GM12878 (cell line): Measurements from ENCODE around the gene UFD1. TPM values are rescaled to one million over a fixed set of nuclear protein-coding genes. Genes with fewer than 3 reads are reported as not detected.

Experiments used
- ATAC-seq: fragments of 200-7000 bp; cut with Tn5 transposase; 3 replicates; pipeline ENCODE4 v1.9.1; 2020; ENCODE audit warnings: mild to moderate bottlenecking, moderate library complexity
- BruUV-seq: library from RNA; stranded (reverse); fragments of 400-500 nt; replicated peaks from 2 replicates; lab custom pipeline; 2021; lab: Mats Ljungman, UMichigan
- CTCF ChIA-PET: fragments of 300-600 bp; sonication (Branson Sonifier 250); formaldehyde crosslinking; extraction: SDS; loops from one replicate; lab custom pipeline; 2021; ENCODE audit warnings: inconsistent platforms; lab: Yijun Ruan, JAX
- POLR2A ChIA-PET: fragments of 350-600 bp; formaldehyde crosslinking; extraction: SDS; loops from one replicate; lab custom pipeline; 2021; ENCODE audit warnings: inconsistent platforms; lab: Charles Lee
- RAD21 ChIA-PET: fragments of 300-600 bp; sonication (Branson Sonifier 250); formaldehyde crosslinking; loops from one replicate; lab custom pipeline; 2023; ENCODE audit warnings: antibody characterized with exemption; ENCODE audit not compliant: unreplicated experiment; lab: Charles Lee
- SMC1A ChIA-PET: fragments of 300-600 bp; sonication (Branson Sonifier 250); formaldehyde crosslinking; loops from one replicate; lab custom pipeline; 2023; ENCODE audit not compliant: unreplicated experiment, uncharacterized antibody; lab: Charles Lee
- DNase-seq: peaks from one replicate; pipeline ENCODE4 v3.0.0-alpha.2; 2011; ENCODE audit warnings: low read depth, low spot score
- FAIRE-seq: peaks from 3 replicates; lab custom pipeline; 2011; peaks lifted over from hg19 to GRCh38; lab: Jason Lieb, UNC
- H2AFZ ChIP-seq: 2 replicates; pipeline ENCODE4 v1.6.0; 2011; ENCODE audit warnings: low read depth, low read length, control low read depth; ENCODE audit not compliant: control insufficient read depth
- H3K27ac ChIP-seq: 2 replicates; pipeline ENCODE4 v1.5.1; 2011; ENCODE audit warnings: control low read depth; ENCODE audit not compliant: control insufficient read depth, insufficient read depth
- H3K27me3 ChIP-seq, 2 experiments: replicated peaks in 1 of 2; 2 replicates each; pipeline versions ENCODE4 v1.6.0 to v1.6.1; 2011; ENCODE audit warnings: low read length in 1 of 2; ENCODE audit not compliant: control insufficient read depth in 2 of 2, insufficient read depth in 2 of 2
- H3K36me3 ChIP-seq, 2 experiments: 2 replicates each; pipeline ENCODE4 v1.5.1; 2011; ENCODE audit warnings: low read length in 1 of 2; ENCODE audit not compliant: control insufficient read depth in 2 of 2, insufficient read depth in 2 of 2
- H3K4me1 ChIP-seq: 2 replicates; pipeline ENCODE4 v1.6.1; 2011; ENCODE audit warnings: mild to moderate bottlenecking, low read length, moderate library complexity, mixed read lengths; ENCODE audit not compliant: control insufficient read depth, insufficient read depth
- H3K4me2 ChIP-seq: 2 replicates; pipeline ENCODE4 v1.6.0; 2011; ENCODE audit warnings: control low read depth; ENCODE audit not compliant: control insufficient read depth, insufficient read depth
- H3K4me3 ChIP-seq: fragments of 200-600 bp; sonication (generic); 2 replicates; pipeline ENCODE4 v1.5.1; 2016
- H3K79me2 ChIP-seq: 2 replicates; pipeline ENCODE4 v1.6.0; 2011; ENCODE audit warnings: low read length; ENCODE audit not compliant: control insufficient read depth, insufficient read depth
- H3K9ac ChIP-seq: 2 replicates; pipeline ENCODE4 v1.8.0; 2011; ENCODE audit warnings: low read length, control low read depth, mixed read lengths; ENCODE audit not compliant: control insufficient read depth, insufficient read depth
- H3K9me3 ChIP-seq: replicated peaks from 3 replicates; pipeline ENCODE4 v1.5.1; 2011; ENCODE audit warnings: mild to moderate bottlenecking, low read length; ENCODE audit not compliant: control insufficient read depth, insufficient read depth
- H4K20me1 ChIP-seq: 2 replicates; pipeline ENCODE4 v1.6.0; 2011; ENCODE audit not compliant: control insufficient read depth, insufficient read depth
- BCL11A ChIP-seq: IDR thresholded peaks from 2 replicates; pipeline ENCODE4 v1.6.1; 2011; ENCODE audit warnings: low read depth, low read length
- HDAC6 ChIP-seq: fragments of 200-600 bp; sonication (generic); IDR thresholded peaks from one replicate; pipeline ENCODE4 v1.8.0; 2017; ENCODE audit warnings: antibody characterized with exemption; ENCODE audit not compliant: unreplicated experiment
- TAF1 ChIP-seq: IDR thresholded peaks from 2 replicates; pipeline ENCODE4 v1.6.1; 2011; ENCODE audit warnings: mild to moderate bottlenecking, low read depth, low read length, borderline replicate concordance
- YBX1 ChIP-seq: fragments of 450-650 bp; IDR thresholded peaks from 2 replicates; pipeline ENCODE4 v1.6.1; 2016; ENCODE audit warnings: antibody characterized with exemption
- ZNF207 ChIP-seq: fragments of 450-650 bp; IDR thresholded peaks from 2 replicates; pipeline ENCODE4 v1.6.1; 2014; ENCODE audit warnings: antibody characterized with exemption, mild to moderate bottlenecking, borderline replicate concordance
- ZNF274 ChIP-seq: IDR thresholded peaks from one replicate; pipeline ENCODE4 v1.8.0; 2011; ENCODE audit not compliant: insufficient read length, insufficient read depth
- ZNF622 ChIP-seq: fragments of 450-650 bp; IDR thresholded peaks from 2 replicates; pipeline ENCODE4 v1.6.1; 2017; ENCODE audit warnings: mild to moderate bottlenecking, inconsistent platforms
- ZSCAN29 ChIP-seq: fragments of 450-650 bp; IDR thresholded peaks from 2 replicates; pipeline ENCODE4 v1.6.1; 2017; ENCODE audit warnings: mild to moderate bottlenecking, moderate library complexity
- WGBS: methylation state at CpG from one replicate; pipeline ENCODE4 v1.1.6; 2016; ENCODE audit warnings: low lambda C conversion rate; ENCODE audit not compliant: insufficient replicate concordance, insufficient coverage; ENCODE audit errors: missing lambda C conversion rate; 5-methylcytosine and 5-hydroxymethylcytosine counted together
- in situ Hi-C: fragments of 300-500 bp; cut with MboI; formaldehyde crosslinking; loops from 9 replicates; pipeline ENCODE4 v1.14.3; 2018; ENCODE audit warnings: mixed read lengths
- intact Hi-C: fragments of 100-400 bp; cut with micrococcal nuclease; formaldehyde crosslinking; loops from one replicate; pipeline ENCODE4 v1.14.2; 2022; ENCODE audit not compliant: unreplicated experiment
- polyA plus RNA-seq, 11 experiments: library from polyadenylated mRNA; depleted of rRNA in 4 of 11; unstranded in 6 of 11; stranded (reverse) in 5 of 11; fragments of >200 nt; fragmentation: Nextera tagmentation in 4 of 11; fragmentation: Illumina TruSeq in 1 of 11; extraction: Ambion mirVana in 4 of 11; extraction: Trizol in 1 of 11; gene quantifications; 1 replicate in 1 of 11; 2 replicates in 10 of 11; pipeline versions ENCODE4 v1.2.1 to v1.2.3, GENCODE V29; 2011 to 2016; ENCODE audit warnings: inconsistent platforms in 2 of 11, missing spikeins in 2 of 11, low read depth in 1 of 11
- total RNA-seq, 4 experiments: library from RNA; depleted of rRNA in 3 of 4; stranded (reverse); fragments of >200 nt in 3 of 4; fragmentation: Illumina TruSeq in 1 of 4; extraction: Trizol in 1 of 4; gene quantifications; 2 replicates each; pipeline versions ENCODE4 v1.2.1 to v1.2.3, GENCODE V29; 2013 to 2021
- TF ChIP-seq, protein P1 (sequence below): fragments of 150-350 bp; IDR thresholded peaks from 2 replicates; pipeline ENCODE4 v1.6.1; 2014; ENCODE audit warnings: mild to moderate bottlenecking, low read depth, low read length
- TF ChIP-seq, protein P2 (sequence below): IDR thresholded peaks from 2 replicates; pipeline ENCODE4 v1.6.1; 2011; ENCODE audit warnings: low read depth, mild to moderate bottlenecking, low read length, moderate library complexity, borderline replicate concordance; ENCODE audit errors: extremely low read depth

The UFD1 gene
- total and polyA plus RNA-seq, 10 of the 15 experiments (the other 5 are each of a cell fraction or from before 2014, with no cell fraction given): 67.2 to 143 (median 117) TPM

DNA sequence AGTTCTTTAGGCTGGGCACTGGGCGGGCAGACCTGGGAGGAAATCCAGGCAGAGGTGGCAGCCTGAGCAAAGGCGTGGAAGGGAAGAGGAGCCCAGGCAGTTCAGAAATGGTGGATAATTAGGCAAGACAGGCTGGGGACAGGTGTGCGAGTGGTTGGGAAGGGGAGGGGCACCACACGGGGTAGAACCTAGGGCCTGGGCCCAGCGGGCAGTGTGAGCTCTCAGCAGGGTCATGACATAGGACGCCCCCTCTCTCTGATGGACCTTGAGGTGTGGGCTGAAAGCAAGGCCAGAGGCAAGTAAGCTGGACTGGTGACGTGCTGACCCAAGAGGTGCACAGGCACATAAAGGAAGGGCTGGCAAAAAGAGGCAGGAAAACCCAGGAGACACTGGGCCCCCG, 6.8 kb downstream of the UFD1 start:
- no TSS peak for BruUV-seq
- Histone ChIP-seq H3K27ac (no peak overlapping the region), H3K79me2 (peaks cover 10% of the 10 kb centered on the region), H3K4me3 (no peak overlapping the region), H3K9ac (no peak overlapping the region), H3K27me3 (no peaks in the 10 kb centered on the region), H3K36me3 (peaks cover 32 to 44% of the 10 kb centered on the region in 2 experiments), H4K20me1 (no peaks in the 10 kb centered on the region; the same call in 1 of the 2 replicates), H3K4me1 (no peaks in the 10 kb centered on the region), H2AFZ (no peak overlapping the region), H3K4me2 (no peak overlapping the region)
- DNase-seq (no peak), FAIRE-seq (no peak)
- in situ Hi-C loops (no loop called here), intact Hi-C loops (loop anchor here (10.0 kb wide), 2 partner anchors 163 to 177 kb away; partner anchors contain the start of gene CLTCL1)
- 96% methylated on average over 8 of the region's 8 CpGs for WGBS
- RAD21 ChIA-PET: interaction anchor here (1.6 kb wide), 1 partner anchor 172 kb away, joined by 5 read pairs; no protein-coding TSS in a partner anchor
- POLR2A ChIA-PET: no interaction called here
- TF ChIP-seq, protein P1, sequence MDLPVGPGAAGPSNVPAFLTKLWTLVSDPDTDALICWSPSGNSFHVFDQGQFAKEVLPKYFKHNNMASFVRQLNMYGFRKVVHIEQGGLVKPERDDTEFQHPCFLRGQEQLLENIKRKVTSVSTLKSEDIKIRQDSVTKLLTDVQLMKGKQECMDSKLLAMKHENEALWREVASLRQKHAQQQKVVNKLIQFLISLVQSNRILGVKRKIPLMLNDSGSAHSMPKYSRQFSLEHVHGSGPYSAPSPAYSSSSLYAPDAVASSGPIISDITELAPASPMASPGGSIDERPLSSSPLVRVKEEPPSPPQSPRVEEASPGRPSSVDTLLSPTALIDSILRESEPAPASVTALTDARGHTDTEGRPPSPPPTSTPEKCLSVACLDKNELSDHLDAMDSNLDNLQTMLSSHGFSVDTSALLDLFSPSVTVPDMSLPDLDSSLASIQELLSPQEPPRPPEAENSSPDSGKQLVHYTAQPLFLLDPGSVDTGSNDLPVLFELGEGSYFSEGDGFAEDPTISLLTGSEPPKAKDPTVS: no peak
- TF ChIP-seq HDAC6 (no peak), ZNF207 (no peak), ZNF622 (no peak), BCL11A (no peak), TAF1 (no peak), ZSCAN29 (no peak), YBX1 (no peak), ZNF274 (no peak)
- TF ChIP-seq, protein P2, sequence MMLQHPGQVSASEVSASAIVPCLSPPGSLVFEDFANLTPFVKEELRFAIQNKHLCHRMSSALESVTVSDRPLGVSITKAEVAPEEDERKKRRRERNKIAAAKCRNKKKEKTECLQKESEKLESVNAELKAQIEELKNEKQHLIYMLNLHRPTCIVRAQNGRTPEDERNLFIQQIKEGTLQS: no peak
- TF ChIP-seq, all 136 proteins: peak for 0
- no peak for ATAC-seq
- ChIA-PET CTCF (interaction anchor here (1.0 to 3.1 kb wide), 5 partner anchors 21 to 292 kb away, joined by 3 to 24 read pairs (median 3); partner anchors contain the start of gene SLC25A1), SMC1A (no interaction called here)
- H3K9me3 ChIP-seq: no peaks in the 10 kb centered on the region
